GM19043 (cell line): Measurements from ENCODE around the gene SPRR1B.
"Not testable (repeated sequence)": the region's sequence is repeated elsewhere in the genome, so short reads cannot be mapped to it uniquely, and the experiment has no call there.

ENCODE experiments used
- ATAC-seq: cut with Tn5 transposase; IDR thresholded peaks from one replicate; pipeline ENCODE4 v1.9.1; 2021; ENCODE audit warnings: low read depth; ENCODE audit not compliant: unreplicated experiment

SPRR1B gene

GRCh38 chr1:153030895-153031294, at the start of gene SPRR1B:
Gene SPRR1B, plus strand, starts transcription at chr1:153031203. Its CDS starts 1,143 bp downstream, at chr1:153032346.
- no peak for ATAC-seq

- ATAC-seq = no peak
Measured at GRCh38 chr1:152982076-152982475, 48.9 kb upstream of the SPRR1B start.

GRCh38 chr1:152983234-152983633, 47.8 kb upstream of the SPRR1B start:
- no peak for ATAC-seq

- ATAC-seq = no peak
Measured at GRCh38 chr1:152983743-152984142, 47.3 kb upstream of the SPRR1B start, which contains the start of gene SPRR1A. Gene SPRR1A, plus strand, starts transcription at chr1:152984081. Its CDS starts 1,150 bp downstream, at chr1:152985231.

GRCh38 chr1:152986578-152986977, 44.4 kb upstream of the SPRR1B start:
- no peak for ATAC-seq

GRCh38 chr1:152993186-152993585, 37.8 kb upstream of the SPRR1B start:
- ATAC-seq = no peak

- no peak for ATAC-seq
Measured at GRCh38 chr1:152995842-152996241, 35.2 kb upstream of the SPRR1B start.

- ATAC-seq = no peak
Measured at GRCh38 chr1:152996633-152997400, 34.2 kb upstream of the SPRR1B start.

- ATAC-seq = no peak
Measured at GRCh38 chr1:152997901-152998300, 33.1 kb upstream of the SPRR1B start.

GRCh38 chr1:152998476-152998875, 32.5 kb upstream of the SPRR1B start:
- ATAC-seq = no peak

- no peak for ATAC-seq
Measured at GRCh38 chr1:152999818-153000217, 31.2 kb upstream of the SPRR1B start.

- ATAC-seq = no peak
Measured at GRCh38 chr1:153000294-153000693, 30.7 kb upstream of the SPRR1B start.

- no peak for ATAC-seq
Measured at GRCh38 chr1:153001382-153001781, 29.6 kb upstream of the SPRR1B start, which contains the start of gene SPRR3. Gene SPRR3, plus strand, starts transcription at chr1:153001749. Its CDS starts 1,272 bp downstream, at chr1:153003021.

- ATAC-seq = not testable (repeated sequence)
Measured at GRCh38 chr1:153011235-153011758, 19.7 kb upstream of the SPRR1B start.

- not testable (repeated sequence) for ATAC-seq
Measured at GRCh38 chr1:153021829-153022228, 9.2 kb upstream of the SPRR1B start.

GRCh38 chr1:153022340-153022739, 8.7 kb upstream of the SPRR1B start:
- ATAC-seq = not testable (repeated sequence)

GRCh38 chr1:153023109-153023508, 7.9 kb upstream of the SPRR1B start:
- no peak for ATAC-seq

- no peak for ATAC-seq
Measured at GRCh38 chr1:153024413-153024812, 6.6 kb upstream of the SPRR1B start.

GRCh38 chr1:153025797-153026196, 5.2 kb upstream of the SPRR1B start:
- ATAC-seq = no peak

GRCh38 chr1:153028766-153029165, 2.2 kb upstream of the SPRR1B start:
- ATAC-seq = no peak

- ATAC-seq = no peak
Measured at GRCh38 chr1:153032073-153032472, 1.1 kb downstream of the SPRR1B start.

- no peak for ATAC-seq
Measured at GRCh38 chr1:153032677-153033308, 1.8 kb downstream of the SPRR1B start.
